Measurements from ENCODE around the gene FOS.

Gene FOS

DNA sequence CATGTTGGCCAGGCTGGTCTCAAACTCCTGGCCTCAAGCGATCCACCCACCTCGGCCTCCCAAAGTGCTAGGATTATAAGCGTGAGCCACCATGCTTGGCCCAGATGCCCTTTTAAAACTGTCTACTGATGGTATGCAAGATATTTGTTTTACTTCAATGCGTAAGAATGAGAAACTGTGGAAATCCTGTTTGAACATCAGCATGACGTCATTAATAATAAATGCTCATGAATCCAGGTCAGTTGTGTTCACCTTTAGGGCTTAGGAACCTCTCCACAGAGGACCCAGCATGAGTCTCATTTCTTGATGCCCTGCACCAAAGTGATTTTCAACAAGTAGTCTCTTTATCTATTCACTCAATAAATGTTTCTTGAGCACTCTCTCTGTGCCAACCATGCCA, 34.5 kb upstream of the FOS start (continued):
- TF ChIP-seq, protein P1, sequence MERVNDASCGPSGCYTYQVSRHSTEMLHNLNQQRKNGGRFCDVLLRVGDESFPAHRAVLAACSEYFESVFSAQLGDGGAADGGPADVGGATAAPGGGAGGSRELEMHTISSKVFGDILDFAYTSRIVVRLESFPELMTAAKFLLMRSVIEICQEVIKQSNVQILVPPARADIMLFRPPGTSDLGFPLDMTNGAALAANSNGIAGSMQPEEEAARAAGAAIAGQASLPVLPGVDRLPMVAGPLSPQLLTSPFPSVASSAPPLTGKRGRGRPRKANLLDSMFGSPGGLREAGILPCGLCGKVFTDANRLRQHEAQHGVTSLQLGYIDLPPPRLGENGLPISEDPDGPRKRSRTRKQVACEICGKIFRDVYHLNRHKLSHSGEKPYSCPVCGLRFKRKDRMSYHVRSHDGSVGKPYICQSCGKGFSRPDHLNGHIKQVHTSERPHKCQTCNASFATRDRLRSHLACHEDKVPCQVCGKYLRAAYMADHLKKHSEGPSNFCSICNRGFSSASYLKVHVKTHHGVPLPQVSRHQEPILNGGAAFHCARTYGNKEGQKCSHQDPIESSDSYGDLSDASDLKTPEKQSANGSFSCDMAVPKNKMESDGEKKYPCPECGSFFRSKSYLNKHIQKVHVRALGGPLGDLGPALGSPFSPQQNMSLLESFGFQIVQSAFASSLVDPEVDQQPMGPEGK (CRISPR knock-in tag; IDR thresholded peaks at IDR 0.05; ENCODE audit: borderline replicate concordance): no peak
- TF ChIP-seq TOX (CRISPR knock-in tag; IDR thresholded peaks at IDR 0.05; ENCODE audit: borderline replicate concordance) (no peak), ESRRG (CRISPR knock-in tag; IDR thresholded peaks at IDR 0.05) (no peak), ARNTL (CRISPR knock-in tag; IDR thresholded peaks at IDR 0.05; ENCODE audit: borderline replicate concordance, low read depth) (no peak)
- TF ChIP-seq, protein P2, sequence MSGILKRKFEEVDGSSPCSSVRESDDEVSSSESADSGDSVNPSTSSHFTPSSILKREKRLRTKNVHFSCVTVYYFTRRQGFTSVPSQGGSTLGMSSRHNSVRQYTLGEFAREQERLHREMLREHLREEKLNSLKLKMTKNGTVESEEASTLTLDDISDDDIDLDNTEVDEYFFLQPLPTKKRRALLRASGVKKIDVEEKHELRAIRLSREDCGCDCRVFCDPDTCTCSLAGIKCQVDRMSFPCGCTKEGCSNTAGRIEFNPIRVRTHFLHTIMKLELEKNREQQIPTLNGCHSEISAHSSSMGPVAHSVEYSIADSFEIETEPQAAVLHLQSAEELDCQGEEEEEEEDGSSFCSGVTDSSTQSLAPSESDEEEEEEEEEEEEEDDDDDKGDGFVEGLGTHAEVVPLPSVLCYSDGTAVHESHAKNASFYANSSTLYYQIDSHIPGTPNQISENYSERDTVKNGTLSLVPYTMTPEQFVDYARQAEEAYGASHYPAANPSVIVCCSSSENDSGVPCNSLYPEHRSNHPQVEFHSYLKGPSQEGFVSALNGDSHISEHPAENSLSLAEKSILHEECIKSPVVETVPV (CRISPR knock-in tag; IDR thresholded peaks at IDR 0.05): no peak

- TF ChIP-seq ESRRG (CRISPR knock-in tag; IDR thresholded peaks at IDR 0.05) (no peak), OSR1 (CRISPR knock-in tag; IDR thresholded peaks at IDR 0.05) (no peak), TCF4 (CRISPR knock-in tag; IDR thresholded peaks at IDR 0.05; ENCODE audit: borderline replicate concordance) (no peak), ZFP30 (CRISPR knock-in tag; IDR thresholded peaks at IDR 0.05) (no peak), TSHZ2 (CRISPR knock-in tag; IDR thresholded peaks at IDR 0.05) (no peak), ZNF565 (CRISPR knock-in tag; conservative IDR thresholded peaks at IDR 0.05; ENCODE audit: low read depth) (no peak), GLIS3 (CRISPR knock-in tag; IDR thresholded peaks at IDR 0.05) (no peak), CSDC2 (CRISPR knock-in tag; IDR thresholded peaks at IDR 0.05) (no peak), TOX (CRISPR knock-in tag; IDR thresholded peaks at IDR 0.05; ENCODE audit: borderline replicate concordance) (no peak), SNAI2 (CRISPR knock-in tag; IDR thresholded peaks at IDR 0.05) (no peak), ISL1 (CRISPR knock-in tag; IDR thresholded peaks at IDR 0.05) (no peak)
- TF ChIP-seq, protein P2 (CRISPR knock-in tag; IDR thresholded peaks at IDR 0.05): no peak
- TF ChIP-seq, protein P1 (CRISPR knock-in tag; IDR thresholded peaks at IDR 0.05; ENCODE audit: borderline replicate concordance): no peak
- ATAC-seq: no peak
These were observed 31.9 kb upstream of the FOS start for GRCh38 chr14:75246546-75247285.

DNA sequence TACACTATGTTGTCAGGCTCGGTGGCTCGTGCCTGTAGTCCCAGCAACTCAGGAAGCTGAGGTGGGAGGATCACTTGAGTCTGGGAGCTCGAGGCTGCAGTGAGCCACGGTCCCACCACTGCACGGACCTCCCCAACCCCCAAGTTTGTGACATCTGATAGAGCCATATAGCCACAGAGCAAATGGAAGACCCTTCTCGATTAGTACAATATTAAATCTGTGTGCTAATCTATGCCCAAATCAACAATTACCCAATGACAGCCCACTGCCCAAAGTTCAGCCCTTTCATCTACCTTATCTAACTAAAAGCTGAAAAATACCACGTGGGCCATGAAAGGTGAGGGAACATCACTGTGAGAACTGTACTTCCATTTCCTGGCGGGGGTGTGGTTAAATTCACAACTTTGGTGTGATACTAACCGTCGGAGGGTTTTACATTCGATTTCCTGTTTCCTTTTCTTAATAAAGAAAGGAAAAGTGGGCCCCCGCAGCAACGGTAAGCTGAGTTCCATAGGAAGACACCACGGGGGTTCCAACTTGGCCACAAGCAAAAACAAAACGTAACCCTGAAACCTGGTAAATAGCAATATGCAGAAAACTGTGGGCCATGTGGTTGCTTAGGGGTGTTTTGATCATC, 31.2 kb upstream of the FOS start:
- no peak for ATAC-seq
- no peak for TF ChIP-seq ESRRG (CRISPR knock-in tag; IDR thresholded peaks at IDR 0.05)
- TF ChIP-seq PPARA (CRISPR knock-in tag; IDR thresholded peaks at IDR 0.05; ENCODE audit: borderline replicate concordance): no peak
- no peak for TF ChIP-seq POU6F1 (CRISPR knock-in tag; IDR thresholded peaks at IDR 0.05; ENCODE audit: borderline replicate concordance, low read depth)
- TF ChIP-seq BACH2 (CRISPR knock-in tag; IDR thresholded peaks at IDR 0.05; ENCODE audit: borderline replicate concordance): no peak
- no peak for TF ChIP-seq ZC3H10 (CRISPR knock-in tag; IDR thresholded peaks at IDR 0.05)
- TF ChIP-seq ZNF8 (CRISPR knock-in tag; IDR thresholded peaks at IDR 0.05): no peak

All from SK-N-SH treated with all-trans-retinoic acid at 6 μM for 48 hours (cell line).